Stimulated activated CD8-positive, alpha-beta memory T cell treated with anti-CD3 and anti-CD28 coated beads, Interleukin-7, amount 100 ng/mL, for 24 hours (primary cell): ENCODE results near the gene EMP2.
"Not testable (repeated sequence)": the region's sequence is repeated elsewhere in the genome, so short reads cannot be mapped to it uniquely, and the experiment has no call there.

Experiments
- DNase-seq: peaks from one replicate; pipeline ENCODE4 v3.0.0-alpha.2; 2020; ENCODE audit warnings: low read depth

EMP2 gene

GRCh38 chr16:10521681-10522274, 58.6 kb downstream of the EMP2 start:
- no peak for DNase-seq

- DNase-seq = no peak
Observed at GRCh38 chr16:10520869-10521578, 59.4 kb downstream of the EMP2 start.

- no peak for DNase-seq
Observed at GRCh38 chr16:10519929-10520868, 60.2 kb downstream of the EMP2 start.

- no peak for DNase-seq
Observed at GRCh38 chr16:10519297-10519696, 61.1 kb downstream of the EMP2 start.

GRCh38 chr16:10518479-10519041, 61.8 kb downstream of the EMP2 start:
- DNase-seq = no peak

GRCh38 chr16:10517868-10518267, 62.5 kb downstream of the EMP2 start:
- DNase-seq = no peak

- no peak for DNase-seq
Observed at GRCh38 chr16:10514369-10515055, 65.9 kb downstream of the EMP2 start.

GRCh38 chr16:10511829-10512228, 68.6 kb downstream of the EMP2 start:
- DNase-seq = no peak

- no peak for DNase-seq
Observed at GRCh38 chr16:10510279-10510678, 70.1 kb downstream of the EMP2 start.

GRCh38 chr16:10509534-10510025, 70.8 kb downstream of the EMP2 start:
- DNase-seq = no peak

- not testable (repeated sequence) for DNase-seq
Observed at GRCh38 chr16:10505286-10505685, 75.1 kb downstream of the EMP2 start.

GRCh38 chr16:10504404-10504885, 76.0 kb downstream of the EMP2 start:
- no peak for DNase-seq

- no peak for DNase-seq
Observed at GRCh38 chr16:10502776-10503175, 77.6 kb downstream of the EMP2 start.

- DNase-seq = no peak
Observed at GRCh38 chr16:10501016-10501607, 79.3 kb downstream of the EMP2 start.

GRCh38 chr16:10500582-10500981, 79.8 kb downstream of the EMP2 start:
- no peak for DNase-seq

GRCh38 chr16:10497132-10498101, 83.0 kb downstream of the EMP2 start:
- no peak for DNase-seq

GRCh38 chr16:10495031-10495345, 85.4 kb downstream of the EMP2 start:
- DNase-seq = no peak

- no peak for DNase-seq
Observed at GRCh38 chr16:10494343-10495030, 85.9 kb downstream of the EMP2 start.

GRCh38 chr16:10493276-10493675, 87.1 kb downstream of the EMP2 start:
- no peak for DNase-seq
